ENCODE results near the gene KLF15. TPM values are rescaled to one million over a fixed set of nuclear protein-coding genes. Genes with fewer than 3 reads are reported as not detected.

Gene KLF15
- total RNA-seq, 4 donors from 2014 or later, result 20.6 to 49.2 (median 27.5) TPM

- peak; percentile 36 to 38 for DNase-seq
- no peaks in the 10 kb centered on the region for H3K9me3 ChIP-seq
- H3K36me3 ChIP-seq, result peaks cover 0 to 10% of the 10 kb centered on the region in 2 donors
- H3K27ac ChIP-seq, result peak overlapping the region; percentile 80 to 95 (median 84)
- TF ChIP-seq CTCF (IDR thresholded peaks at IDR 0.05) (no peak), POLR2A (IDR thresholded peaks at IDR 0.05) (no peak)
- 0 to 2% methylated on average over 25 to 32 of the region's 100 CpGs for WGBS, 2 donors
- peak overlapping the region; percentile 51 to 84 (median 70) for H3K4me3 ChIP-seq (replicated peaks in 1 of 3)
- peaks cover 11 to 24% of the 10 kb centered on the region in 2 donors for H3K4me1 ChIP-seq
- no peaks in the 10 kb centered on the region for H3K27me3 ChIP-seq
- intact Hi-C loops (cut with DNase I), result loop anchor here (5.0 kb wide), 1 partner anchor 89 kb away; no protein-coding TSS in a partner anchor
Observed at GRCh38 chr3:126356373-126357264, 589 bp downstream of the KLF15 start.

- TF ChIP-seq POLR2A (IDR thresholded peaks at IDR 0.05), result peak in 1 of 2 donors; percentile 72
- TF ChIP-seq CTCF (IDR thresholded peaks at IDR 0.05), result peak in 1 of 6 experiments; percentile 22
- Histone ChIP-seq H3K4me1 (peaks cover 11 to 24% of the 10 kb centered on the region in 2 donors), H3K27ac (peak overlapping the region; percentile 80 to 95 (median 84)), H3K27me3 (no peaks in the 10 kb centered on the region), H3K9me3 (no peaks in the 10 kb centered on the region), H3K4me3 (replicated peaks in 1 of 3) (peak overlapping the region; percentile 51 to 84 (median 70)), H3K36me3 (peaks cover 3 to 10% of the 10 kb centered on the region in 2 donors)
- 2 to 5% methylated on average over 17 to 28 of the region's 32 CpGs for WGBS, 2 donors
- intact Hi-C loops (cut with DNase I), result loop anchor here (5.0 kb wide), 1 partner anchor 89 kb away; no protein-coding TSS in a partner anchor
- DNase-seq, result peak; percentile 99
Observed at GRCh38 chr3:126355777-126356372, 1.3 kb downstream of the KLF15 start.

GRCh38 chr3:126355251-126355650 is 2.0 kb downstream of the KLF15 start:
- peak overlapping the region in 2 of 3 donors; percentile 84 to 95 for H3K27ac ChIP-seq
- 67 to 86% methylated on average over 3 of the region's 3 CpGs for WGBS, 2 donors
- peaks cover 6 to 10% of the 10 kb centered on the region in 2 donors for H3K36me3 ChIP-seq
- intact Hi-C loops (cut with DNase I), result loop anchor here (5.0 kb wide), 1 partner anchor 88 kb away; no protein-coding TSS in a partner anchor
- no peak for TF ChIP-seq CTCF (IDR thresholded peaks at IDR 0.05)
- TF ChIP-seq POLR2A (IDR thresholded peaks at IDR 0.05), result no peak
- H3K27me3 ChIP-seq, result no peaks in the 10 kb centered on the region
- peak overlapping the region in 1 of 3 donors; percentile 70 for H3K4me3 ChIP-seq (replicated peaks in 1 of 3)
- H3K9me3 ChIP-seq, result no peaks in the 10 kb centered on the region
- H3K4me1 ChIP-seq, result peaks cover 11 to 24% of the 10 kb centered on the region in 2 donors
- DNase-seq, result no peak

- peaks cover 11 to 24% of the 10 kb centered on the region in 2 donors for H3K4me1 ChIP-seq
- no peak for DNase-seq
- H3K36me3 ChIP-seq, result peaks cover 6 to 10% of the 10 kb centered on the region in 2 donors
- WGBS, 2 donors, result 86 to 92% methylated on average over 7 of the region's 7 CpGs
- no peak overlapping the region for H3K4me3 ChIP-seq (replicated peaks in 1 of 3)
- H3K9me3 ChIP-seq, result no peaks in the 10 kb centered on the region
- peak overlapping the region in 2 of 3 donors; percentile 84 to 95 for H3K27ac ChIP-seq
- intact Hi-C loops (cut with DNase I), result loop anchor here (5.0 kb wide), 1 partner anchor 87 kb away; no protein-coding TSS in a partner anchor
- TF ChIP-seq CTCF (IDR thresholded peaks at IDR 0.05) (no peak), POLR2A (IDR thresholded peaks at IDR 0.05) (no peak)
- H3K27me3 ChIP-seq, result no peaks in the 10 kb centered on the region
Observed at GRCh38 chr3:126354776-126355175, 2.4 kb downstream of the KLF15 start.

Data from thyroid gland (tissue), 4 donors.